ENCODE data around the gene BICDL2. TPM values are rescaled to one million over a fixed set of nuclear protein-coding genes. Genes with fewer than 3 reads are reported as not detected.
"Not testable (repeated sequence)": the region's sequence is repeated elsewhere in the genome, so short reads cannot be mapped to it uniquely, and the experiment has no call there.

The BICDL2 gene
- total RNA-seq, 2 donors from 2014 or later: 132 to 357 TPM

DNA sequence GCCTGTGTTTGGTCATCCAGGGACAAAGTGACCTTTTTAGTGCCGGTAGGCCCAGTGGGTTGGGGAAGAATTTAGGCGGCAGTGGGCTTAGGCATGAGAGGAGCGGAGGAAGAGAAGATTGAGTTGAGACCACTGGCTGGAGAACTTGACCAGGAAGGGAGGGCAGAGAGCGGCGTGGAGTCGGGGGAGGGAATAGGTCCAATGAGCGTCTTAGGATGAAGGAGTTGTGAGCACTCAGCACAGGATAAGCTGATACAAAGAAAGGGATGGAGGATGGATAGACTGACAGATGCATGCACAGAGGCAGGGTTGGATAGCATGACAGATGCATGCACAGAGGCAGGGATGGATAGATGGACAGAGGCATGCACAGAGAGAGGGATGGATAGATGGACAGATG lies 36.7 kb upstream of the BICDL2 start:
- no peak overlapping the region for H3K4me3 ChIP-seq
- no peak overlapping the region for H3K27ac ChIP-seq
- intact Hi-C loops (cut with DNase I): no loop called here
- H3K4me1 ChIP-seq: peaks cover 12% of the 10 kb centered on the region
- ATAC-seq: no peak
- H3K36me3 ChIP-seq (replicated peaks in 1 of 2; ENCODE audit: insufficient read depth in 1 of 2, low read depth in 2 of 2): peaks cover 4 to 5% of the 10 kb centered on the region in 2 donors
- WGBS, 2 donors: 80 to 83% methylated on average over 7 of the region's 7 CpGs
- no peak for TF ChIP-seq POLR2A (IDR thresholded peaks at IDR 0.05)
- no peak for DNase-seq
- H3K9me3 ChIP-seq: no peaks in the 10 kb centered on the region
- H3K27me3 ChIP-seq: no peaks in the 10 kb centered on the region

DNA sequence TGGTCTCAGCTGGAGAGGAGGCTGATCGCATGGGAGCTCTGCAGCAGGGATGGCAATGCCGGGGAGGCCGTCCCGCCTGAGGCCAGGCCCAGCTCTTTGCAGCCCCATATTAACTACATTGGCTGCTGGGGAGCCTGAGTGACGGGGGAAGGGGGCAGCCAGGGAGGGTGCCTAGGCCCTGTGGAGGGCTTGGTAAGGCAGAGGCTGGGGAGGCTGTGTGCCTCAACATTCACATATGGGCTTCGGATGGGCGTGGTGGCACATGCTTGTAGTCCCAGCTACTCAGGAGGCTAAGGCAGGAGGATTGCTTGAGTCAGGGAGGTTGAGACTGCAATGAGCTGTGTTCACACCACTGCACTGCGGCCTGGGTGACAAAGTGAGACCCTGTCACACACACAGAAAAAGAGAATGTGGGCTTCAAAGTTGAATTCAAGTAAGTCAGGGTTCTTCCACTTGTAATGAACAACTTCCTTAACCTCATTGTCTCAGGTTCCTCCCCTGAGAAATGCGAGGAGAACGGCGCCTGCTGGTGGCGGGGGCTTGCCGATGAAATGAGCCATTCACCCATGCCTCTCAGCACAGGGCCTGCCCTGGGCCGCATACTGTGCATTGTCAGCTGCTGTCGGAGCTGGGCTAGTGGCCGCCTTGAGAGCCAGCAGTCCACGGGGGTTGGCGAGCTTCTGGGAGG lies 36.0 kb upstream of the BICDL2 start:
- intact Hi-C loops (cut with DNase I); H3K27me3 ChIP-seq; H3K4me3 ChIP-seq; H3K9me3 ChIP-seq; H3K36me3 ChIP-seq (replicated peaks in 1 of 2; ENCODE audit: insufficient read depth in 1 of 2, low read depth in 2 of 2); H3K27ac ChIP-seq: not testable (repeated sequence)
- 39 to 54% methylated on average over 7 to 9 of the region's 18 CpGs for WGBS, 2 donors
- peak in 1 of 4 donors; percentile 43 for DNase-seq
- peak; percentile 30 for ATAC-seq
- TF ChIP-seq, protein P1, sequence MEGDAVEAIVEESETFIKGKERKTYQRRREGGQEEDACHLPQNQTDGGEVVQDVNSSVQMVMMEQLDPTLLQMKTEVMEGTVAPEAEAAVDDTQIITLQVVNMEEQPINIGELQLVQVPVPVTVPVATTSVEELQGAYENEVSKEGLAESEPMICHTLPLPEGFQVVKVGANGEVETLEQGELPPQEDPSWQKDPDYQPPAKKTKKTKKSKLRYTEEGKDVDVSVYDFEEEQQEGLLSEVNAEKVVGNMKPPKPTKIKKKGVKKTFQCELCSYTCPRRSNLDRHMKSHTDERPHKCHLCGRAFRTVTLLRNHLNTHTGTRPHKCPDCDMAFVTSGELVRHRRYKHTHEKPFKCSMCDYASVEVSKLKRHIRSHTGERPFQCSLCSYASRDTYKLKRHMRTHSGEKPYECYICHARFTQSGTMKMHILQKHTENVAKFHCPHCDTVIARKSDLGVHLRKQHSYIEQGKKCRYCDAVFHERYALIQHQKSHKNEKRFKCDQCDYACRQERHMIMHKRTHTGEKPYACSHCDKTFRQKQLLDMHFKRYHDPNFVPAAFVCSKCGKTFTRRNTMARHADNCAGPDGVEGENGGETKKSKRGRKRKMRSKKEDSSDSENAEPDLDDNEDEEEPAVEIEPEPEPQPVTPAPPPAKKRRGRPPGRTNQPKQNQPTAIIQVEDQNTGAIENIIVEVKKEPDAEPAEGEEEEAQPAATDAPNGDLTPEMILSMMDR (IDR thresholded peaks at IDR 0.05): peak in 1 of 7 experiments; percentile 32
- H3K4me1 ChIP-seq: peaks cover 12% of the 10 kb centered on the region

DNA sequence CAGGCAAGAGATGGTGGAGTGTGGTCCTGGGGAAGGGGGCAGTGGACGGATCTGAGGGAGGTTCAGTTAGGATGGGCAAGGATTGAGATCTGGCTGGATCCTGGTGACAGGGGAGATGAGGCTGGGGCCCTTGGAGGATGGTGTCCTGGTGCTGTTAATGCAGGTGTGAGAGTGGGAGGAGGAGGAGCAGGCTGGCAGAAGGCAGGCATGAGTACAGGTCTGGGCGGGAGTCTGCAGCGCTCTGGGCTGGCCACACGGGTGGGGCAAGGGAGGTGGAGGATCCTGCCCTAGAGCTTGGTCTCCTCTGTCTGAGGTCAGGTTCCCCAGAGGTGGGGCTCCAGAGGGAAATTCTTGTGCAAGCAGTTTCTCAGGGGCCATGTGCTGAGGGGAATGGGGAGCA lies 35.4 kb upstream of the BICDL2 start:
- H3K27ac ChIP-seq; DNase-seq; H3K27me3 ChIP-seq; intact Hi-C loops (cut with DNase I); H3K4me3 ChIP-seq; H3K9me3 ChIP-seq; H3K36me3 ChIP-seq (replicated peaks in 1 of 2; ENCODE audit: insufficient read depth in 1 of 2, low read depth in 2 of 2): not testable (repeated sequence)
- peak; percentile 21 for ATAC-seq
- peaks cover 16% of the 10 kb centered on the region for H3K4me1 ChIP-seq
- WGBS, 2 donors: 47 to 60% methylated on average over 1 to 4 of the region's 4 CpGs

DNA sequence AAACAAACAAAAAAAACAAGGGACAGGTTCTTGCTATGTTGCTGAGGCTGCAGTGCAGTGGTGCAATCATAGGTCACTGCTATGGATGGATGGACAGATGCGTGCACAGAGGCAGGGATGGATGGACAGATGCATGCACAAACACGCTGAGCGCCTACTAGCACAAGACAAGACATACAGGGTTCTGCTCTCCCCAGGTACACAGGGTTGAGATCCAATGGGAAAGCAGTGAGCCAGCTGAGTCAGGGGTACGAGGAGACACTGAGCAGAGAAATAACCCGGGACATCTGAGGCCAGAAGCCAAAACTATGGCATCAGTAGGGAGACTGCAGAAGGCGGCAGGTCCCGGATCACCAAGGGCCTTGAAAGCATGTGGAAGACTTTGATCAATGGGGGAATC lies 34.9 kb upstream of the BICDL2 start:
- no peak overlapping the region for H3K4me3 ChIP-seq
- WGBS, 2 donors: 51 to 67% methylated on average over 7 of the region's 7 CpGs
- H3K27me3 ChIP-seq: no peaks in the 10 kb centered on the region
- peaks cover 21% of the 10 kb centered on the region for H3K4me1 ChIP-seq
- no peak overlapping the region for H3K27ac ChIP-seq
- peaks cover 4 to 7% of the 10 kb centered on the region in 2 donors for H3K36me3 ChIP-seq (replicated peaks in 1 of 2; ENCODE audit: insufficient read depth in 1 of 2, low read depth in 2 of 2)
- DNase-seq: no peak
- intact Hi-C loops (cut with DNase I): no loop called here
- TF ChIP-seq POLR2A (IDR thresholded peaks at IDR 0.05): peak in 2 of 3 donors; percentile 25 to 39
- TF ChIP-seq, protein P1 (IDR thresholded peaks at IDR 0.05): no peak
- H3K9me3 ChIP-seq: no peaks in the 10 kb centered on the region
- no peak for ATAC-seq

DNA sequence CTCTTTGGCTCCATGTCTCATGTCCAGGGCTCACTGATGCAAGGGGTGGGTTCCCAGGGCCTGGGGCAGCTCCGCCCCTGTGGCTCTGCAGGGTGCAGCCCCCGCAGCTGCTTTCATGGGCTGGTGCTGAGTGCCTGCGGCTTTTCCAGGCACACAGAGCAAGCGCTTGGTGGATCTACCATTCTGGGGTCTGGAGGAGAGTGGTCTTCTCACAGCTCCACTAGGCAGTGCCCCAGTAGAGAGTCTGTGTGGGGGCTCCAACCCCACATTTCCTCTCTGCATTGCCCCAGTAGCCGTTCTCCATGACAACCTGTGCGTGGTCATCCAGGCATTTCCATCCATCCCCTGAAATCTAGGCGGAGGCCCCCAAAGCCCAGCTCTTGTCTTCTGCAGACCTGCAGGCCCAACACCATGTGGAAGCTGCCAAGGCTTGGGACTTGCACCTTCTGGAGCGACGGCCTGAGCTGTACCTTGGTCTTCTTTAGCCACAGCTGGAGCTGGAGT lies 33.9 kb upstream of the BICDL2 start:
- no peak overlapping the region for H3K4me3 ChIP-seq
- peaks cover 28% of the 10 kb centered on the region for H3K4me1 ChIP-seq
- H3K9me3 ChIP-seq: no peaks in the 10 kb centered on the region
- H3K36me3 ChIP-seq (replicated peaks in 1 of 2; ENCODE audit: insufficient read depth in 1 of 2, low read depth in 2 of 2): peaks cover 4 to 7% of the 10 kb centered on the region in 2 donors
- intact Hi-C loops (cut with DNase I): no loop called here
- no peak for ATAC-seq
- DNase-seq: no peak
- no peak overlapping the region for H3K27ac ChIP-seq
- no peaks in the 10 kb centered on the region for H3K27me3 ChIP-seq
- TF ChIP-seq POLR2A (IDR thresholded peaks at IDR 0.05): peak in 1 of 3 donors; percentile 9
- TF ChIP-seq, protein P1 (IDR thresholded peaks at IDR 0.05): no peak
- 83 to 88% methylated on average over 4 to 9 of the region's 9 CpGs for WGBS, 2 donors

DNA sequence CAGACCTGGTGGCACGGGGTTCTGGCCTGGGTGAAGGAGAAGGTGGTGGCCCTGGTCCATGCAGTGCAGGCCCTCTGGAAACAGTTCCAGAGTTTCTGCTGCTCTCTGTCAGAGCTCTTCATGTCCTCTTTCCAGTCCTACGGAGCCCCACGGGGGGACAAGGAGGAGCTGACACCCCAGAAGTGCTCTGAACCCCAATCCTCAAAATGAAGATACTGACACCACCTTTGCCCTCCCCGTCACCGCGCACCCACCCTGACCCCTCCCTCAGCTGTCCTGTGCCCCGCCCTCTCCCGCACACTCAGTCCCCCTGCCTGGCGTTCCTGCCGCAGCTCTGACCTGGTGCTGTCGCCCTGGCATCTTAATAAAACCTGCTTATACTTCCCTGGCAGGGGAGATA lies 32.4 kb upstream of the BICDL2 start:
- intact Hi-C loops (cut with DNase I); ATAC-seq; DNase-seq; H3K36me3 ChIP-seq (replicated peaks in 1 of 2; ENCODE audit: insufficient read depth in 1 of 2, low read depth in 2 of 2); H3K9me3 ChIP-seq; H3K4me3 ChIP-seq; H3K27me3 ChIP-seq; H3K27ac ChIP-seq: not testable (repeated sequence)
- WGBS, 2 donors: 87 to 91% methylated on average over 8 to 9 of the region's 11 CpGs
- peaks cover 38% of the 10 kb centered on the region for H3K4me1 ChIP-seq

All from body of pancreas (tissue), 4 donors.